Measurements from ENCODE around the gene FAM168A.

Gene FAM168A

DNA sequence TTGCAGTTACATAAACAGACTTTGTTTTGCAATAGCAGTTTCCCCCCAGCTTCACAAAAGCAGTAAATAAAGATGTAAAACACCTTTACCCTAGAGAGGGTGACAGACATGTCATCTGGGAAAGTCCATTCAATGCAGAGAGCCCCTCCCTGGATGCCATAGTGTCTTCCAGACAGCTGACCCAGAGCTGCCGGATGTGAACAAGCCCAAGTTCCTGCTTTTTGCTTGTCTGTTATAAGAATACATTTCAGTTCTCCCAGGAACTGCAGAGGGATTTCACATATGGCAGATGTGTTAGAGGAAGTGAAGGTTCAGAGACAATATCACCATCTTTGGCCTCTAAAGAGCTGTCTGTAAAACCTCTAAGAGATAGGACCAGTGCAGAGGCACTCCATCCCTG lies 172.8 kb downstream of the FAM168A start:
- DNase-seq (ENCODE audit: low read depth): no peak

DNA sequence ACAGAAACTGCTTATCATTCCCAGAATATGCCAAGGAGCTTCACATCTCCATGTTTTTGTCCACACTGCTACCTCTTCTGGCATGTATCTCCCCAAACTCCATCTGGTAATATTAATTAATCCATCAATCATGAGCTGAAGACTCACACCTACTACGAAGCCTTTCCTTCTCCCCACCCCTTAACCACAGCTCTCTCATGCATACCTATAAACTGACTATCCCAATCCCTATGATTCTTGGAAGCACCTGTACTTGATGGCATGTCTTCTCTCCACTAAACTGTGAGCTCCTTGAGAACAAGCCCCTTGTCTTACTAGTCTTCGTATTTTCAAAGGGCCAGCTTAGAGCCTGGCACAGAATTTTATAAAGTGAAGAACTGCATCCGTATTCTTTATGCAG lies 174.4 kb downstream of the FAM168A start:
- DNase-seq (ENCODE audit: low read depth): no peak

DNA sequence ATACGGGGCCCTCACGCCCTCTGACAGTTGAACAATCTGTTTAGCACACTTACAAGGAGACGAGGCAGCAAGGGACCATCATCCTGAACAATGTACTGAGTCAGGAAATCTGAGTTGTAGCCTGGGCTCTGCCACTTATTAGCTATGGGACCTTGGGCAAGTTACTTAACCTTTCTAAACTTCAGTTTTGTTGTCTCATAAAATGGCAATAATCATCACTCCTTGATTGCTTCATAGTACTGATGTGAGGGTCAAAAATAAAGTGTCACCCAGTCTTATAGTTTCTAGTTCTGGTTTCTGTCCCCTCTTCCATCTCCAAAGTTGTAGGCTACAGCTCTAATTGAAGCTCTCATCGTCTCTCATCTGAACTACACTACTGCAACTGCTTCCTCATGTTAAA lies 175.0 kb downstream of the FAM168A start:
- no peak for DNase-seq (ENCODE audit: low read depth)

DNA sequence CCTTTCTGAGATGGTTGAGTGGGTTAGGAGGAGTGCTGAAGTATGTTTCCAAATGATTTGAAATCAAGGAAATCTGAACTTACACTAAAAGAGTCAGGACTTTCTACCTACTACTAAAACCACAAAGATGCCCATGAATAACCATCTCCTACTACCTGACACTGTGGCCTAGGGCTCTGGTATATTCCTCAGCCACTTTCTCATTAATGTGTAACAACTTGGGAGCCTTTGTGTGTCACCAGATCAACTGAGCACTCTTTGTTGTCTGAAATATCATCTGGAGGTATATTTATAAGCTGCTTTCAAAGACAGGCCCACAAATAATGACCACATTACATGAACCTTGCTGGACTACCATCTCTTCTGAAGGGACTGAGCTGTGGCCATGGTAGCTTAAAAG lies 177.8 kb downstream of the FAM168A start:
- DNase-seq (ENCODE audit: low read depth): no peak

DNA sequence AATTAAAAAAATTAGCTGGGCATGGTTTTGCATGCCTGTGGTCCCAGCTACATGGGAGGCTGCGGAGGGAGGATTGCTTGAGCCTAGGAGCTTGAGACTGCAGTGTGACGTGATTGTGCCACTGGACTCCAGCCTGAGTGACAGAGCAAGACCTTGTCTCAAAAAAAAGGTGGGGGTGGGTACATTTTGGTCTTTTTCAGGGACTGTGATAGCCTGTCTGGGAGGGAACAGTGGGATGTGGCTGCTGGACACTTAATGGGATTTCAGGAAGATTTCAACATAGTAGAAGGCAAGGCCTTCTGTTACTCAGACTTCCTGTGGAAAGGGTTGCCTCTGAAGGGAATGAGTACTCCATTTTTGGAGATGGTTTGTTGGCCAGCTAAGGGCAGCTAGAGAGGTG lies 181.1 kb downstream of the FAM168A start:
- no peak for DNase-seq (ENCODE audit: low read depth)

DNA sequence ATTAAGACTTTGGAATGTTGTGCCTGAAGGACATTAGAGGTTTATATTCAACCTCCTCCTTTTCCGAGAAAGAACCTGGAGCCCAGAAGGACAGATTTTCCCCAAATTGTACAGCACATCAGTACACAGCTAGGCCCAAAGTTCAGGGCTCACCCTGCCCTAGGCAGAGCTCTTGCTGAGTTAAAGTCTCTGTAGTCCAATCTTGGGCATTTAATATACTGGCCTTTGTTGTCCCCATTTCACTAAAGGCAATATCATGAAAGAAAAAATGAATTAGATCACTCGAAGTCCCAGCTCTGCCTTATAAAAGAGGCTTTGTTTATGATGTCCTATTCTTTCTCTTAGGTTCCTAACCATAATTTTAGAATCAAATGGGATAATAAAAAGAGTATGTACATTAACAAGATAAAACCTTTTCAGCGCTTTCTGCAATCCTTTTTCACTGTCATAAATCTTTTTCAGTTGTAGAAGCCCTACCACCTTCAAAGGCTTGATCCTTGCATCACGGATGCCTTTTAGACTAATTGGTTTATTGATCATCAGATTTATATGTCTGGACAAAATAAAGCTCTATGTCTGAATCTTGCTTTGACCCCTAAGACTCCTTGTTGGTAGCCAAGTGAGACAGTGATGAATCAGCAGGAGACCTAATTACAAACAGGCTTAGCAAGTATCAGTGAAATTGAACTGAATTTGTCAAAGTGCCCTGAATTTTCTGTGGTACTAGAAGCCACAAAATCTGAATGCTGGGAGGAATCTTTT lies 181.9 kb downstream of the FAM168A start:
- no peak for DNase-seq (ENCODE audit: low read depth)

DNA sequence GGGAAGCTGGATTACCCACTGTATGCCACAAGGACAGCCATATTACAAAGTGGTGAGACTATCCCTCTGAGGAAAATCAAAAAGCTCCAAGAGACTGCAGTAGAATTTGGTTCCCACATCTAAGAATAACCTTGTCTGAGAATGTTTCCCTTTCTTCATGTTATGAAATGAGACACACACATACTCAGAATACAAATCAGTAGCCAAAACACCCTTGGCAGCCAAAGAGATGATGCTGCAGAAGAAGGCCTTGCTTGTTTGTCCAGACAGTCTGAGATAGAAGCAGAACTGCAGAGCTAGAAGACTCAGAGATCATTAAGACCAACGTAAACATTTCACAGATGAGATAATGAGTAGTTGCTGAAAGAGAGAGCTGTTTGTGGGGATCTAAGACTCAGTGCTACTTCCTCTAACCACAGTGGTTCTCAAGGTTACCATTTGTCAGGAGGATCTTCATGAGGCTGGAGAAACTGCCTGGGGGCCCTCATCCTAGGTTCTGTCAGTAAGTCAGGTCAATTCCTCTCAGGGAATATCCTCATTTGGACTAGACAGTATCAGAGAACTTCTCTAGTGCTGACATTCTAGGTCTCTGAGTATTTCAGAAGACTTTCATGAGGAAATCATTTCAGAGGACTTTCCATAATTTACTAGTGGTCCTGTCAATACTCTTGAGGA lies 182.8 kb downstream of the FAM168A start:
- no peak for DNase-seq (ENCODE audit: low read depth)

DNA sequence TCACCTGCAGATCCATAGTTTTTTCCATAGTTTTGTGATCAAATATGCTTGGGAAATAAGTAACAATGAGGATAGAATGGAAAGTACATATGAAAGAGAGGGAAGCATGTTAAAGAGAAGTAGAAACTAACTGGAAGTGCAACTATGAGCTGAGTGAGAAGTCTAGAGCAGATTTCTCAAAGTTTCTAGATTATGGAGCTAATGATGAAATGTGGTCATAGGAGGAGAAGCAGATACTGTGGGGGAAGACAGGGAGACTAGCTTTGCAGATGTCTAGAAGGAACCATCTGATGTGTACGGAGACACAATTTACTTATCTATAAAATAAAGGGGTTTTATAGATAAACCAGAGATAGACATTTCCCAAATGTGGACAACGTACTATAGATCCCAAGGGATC lies 184.7 kb downstream of the FAM168A start:
- no peak for DNase-seq (ENCODE audit: low read depth)

DNA sequence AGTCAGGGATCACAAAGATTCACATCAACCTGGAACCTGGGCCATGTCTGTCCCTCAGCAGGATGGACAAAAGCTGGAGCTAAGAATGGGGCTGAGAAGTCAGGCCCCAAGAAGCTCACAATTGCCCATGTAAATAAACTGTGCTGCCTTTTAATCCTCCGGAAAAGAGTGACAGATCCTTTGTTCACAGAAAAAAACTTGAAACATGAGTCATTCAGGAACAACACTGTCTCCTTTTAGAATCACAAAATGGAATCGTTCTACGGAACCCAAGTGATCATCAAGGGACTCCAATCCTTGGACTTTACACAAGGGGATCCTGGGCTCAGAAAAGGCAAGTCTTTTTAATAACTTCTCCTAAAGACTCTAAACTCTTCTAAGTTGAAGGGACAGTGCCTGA lies 185.6 kb downstream of the FAM168A start:
- no peak for DNase-seq (ENCODE audit: low read depth)

DNA sequence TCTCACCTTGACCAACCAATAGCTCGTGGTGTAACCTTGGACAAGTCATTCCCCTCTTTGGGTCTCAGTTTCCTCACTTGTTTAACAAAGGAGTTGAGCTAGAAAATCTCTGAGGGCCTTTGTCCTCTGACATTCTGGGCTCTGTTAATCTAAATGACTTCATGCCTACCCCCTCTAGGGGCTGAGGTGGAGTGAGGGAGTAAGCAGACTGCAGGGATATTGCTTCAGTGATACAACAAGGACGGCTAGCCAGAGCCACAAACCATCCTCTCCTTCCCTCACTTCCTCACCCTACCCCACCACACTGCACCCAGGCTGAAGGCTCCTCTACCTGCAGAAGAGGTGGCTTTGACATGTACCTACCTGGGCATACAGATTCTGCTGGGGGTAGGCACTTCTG lies 186.9 kb downstream of the FAM168A start:
- no peak for DNase-seq (ENCODE audit: low read depth)

DNA sequence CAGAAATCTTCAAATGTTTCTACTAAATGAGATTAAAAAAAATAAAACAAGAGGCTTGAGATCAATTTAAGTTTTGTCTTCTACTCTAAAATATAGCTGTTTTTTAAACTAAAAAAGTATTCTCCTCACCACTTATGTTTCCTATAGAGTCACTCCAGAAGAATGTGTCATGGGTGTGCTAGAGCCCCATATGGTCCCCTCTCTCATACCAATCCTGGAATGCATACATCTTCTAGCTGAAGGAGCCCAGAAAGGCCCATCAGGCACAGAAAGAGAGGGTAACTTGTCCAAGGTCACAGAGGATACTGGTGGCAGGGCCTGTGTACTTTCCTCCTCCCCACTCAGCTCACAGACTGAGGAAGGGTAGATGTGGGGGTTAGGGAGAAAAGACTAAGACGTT lies 187.3 kb downstream of the FAM168A start:
- no peak for DNase-seq (ENCODE audit: low read depth)

DNA sequence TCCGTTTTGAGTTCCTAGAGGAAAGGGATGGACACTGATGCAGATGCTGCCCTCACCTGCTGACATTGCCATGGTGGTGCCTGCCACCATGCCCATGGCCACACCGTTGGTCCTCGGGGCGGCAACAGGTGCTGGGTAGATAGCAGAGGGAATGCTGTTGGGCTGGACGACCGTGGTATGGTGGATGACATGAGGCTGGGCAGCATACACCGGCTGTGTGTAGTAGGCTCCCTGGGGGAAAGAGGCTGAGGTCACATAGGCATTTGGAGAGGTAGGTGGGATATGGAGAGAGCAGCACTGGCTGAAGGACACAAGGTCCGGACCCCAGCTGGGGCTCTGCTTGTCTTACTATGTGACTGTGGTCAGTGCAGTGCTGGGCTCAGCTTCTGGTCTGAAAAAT lies 188.5 kb downstream of the FAM168A start:
- no peak for DNase-seq (ENCODE audit: low read depth)

DNA sequence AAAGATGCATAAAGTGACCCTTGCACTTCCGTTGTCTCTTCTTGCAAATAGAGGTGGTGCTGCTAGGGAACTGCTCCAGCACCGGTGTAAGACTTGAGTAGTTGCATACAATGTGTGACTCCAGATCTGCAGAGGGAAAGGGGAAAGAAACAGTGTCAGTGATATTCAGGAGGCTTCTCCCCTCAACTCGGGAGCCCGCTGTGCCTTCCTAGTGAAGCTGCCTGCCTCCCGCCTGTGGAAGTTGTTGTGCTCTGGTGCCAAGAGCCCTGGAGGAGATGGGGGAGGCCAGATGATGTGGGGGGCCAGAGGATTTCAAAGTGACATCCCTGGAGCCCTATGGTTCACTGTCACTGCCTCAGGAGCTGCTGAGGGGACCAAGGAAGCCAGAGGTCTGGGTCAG lies 191.3 kb downstream of the FAM168A start:
- DNase-seq (ENCODE audit: low read depth): no peak

DNA sequence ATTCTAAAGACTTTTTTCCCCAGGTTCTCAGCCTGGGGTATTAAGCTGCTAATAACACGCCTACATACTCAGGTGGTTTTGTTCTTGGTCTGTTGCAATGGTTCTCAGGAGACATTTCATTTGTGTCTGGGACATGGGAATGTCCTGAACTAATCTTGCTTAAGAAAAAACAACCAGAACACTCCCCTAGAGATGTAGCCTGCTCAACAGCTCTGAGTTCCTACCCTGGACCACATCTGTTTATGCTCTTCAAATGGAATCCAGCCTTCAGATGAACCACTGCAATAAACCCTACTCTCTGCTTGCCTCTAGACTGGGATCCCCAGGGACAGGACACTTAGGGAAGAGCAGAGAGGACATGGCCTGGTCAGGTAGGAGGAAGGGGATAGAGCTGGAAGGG lies 191.8 kb downstream of the FAM168A start:
- no peak for DNase-seq (ENCODE audit: low read depth)

DNA sequence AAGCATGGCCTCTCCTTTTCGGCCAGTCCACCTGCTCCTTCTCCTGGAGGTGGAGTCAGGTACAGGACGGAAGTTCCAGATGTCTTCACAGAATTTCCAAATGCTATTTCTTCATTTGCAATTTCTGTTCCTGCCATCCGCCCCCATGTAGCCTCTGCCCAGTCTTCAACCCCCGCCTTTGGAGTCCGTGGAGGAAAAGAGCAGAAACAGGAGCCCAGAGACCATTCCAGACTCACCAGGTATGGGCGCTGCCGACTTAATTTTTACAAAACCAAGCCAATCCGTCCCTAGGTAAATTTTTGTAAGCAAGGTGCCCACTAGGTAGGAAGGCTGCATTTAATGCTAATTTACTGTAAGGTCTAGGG lies 192.8 kb downstream of the FAM168A start:
- no peak for DNase-seq (ENCODE audit: low read depth)

DNA sequence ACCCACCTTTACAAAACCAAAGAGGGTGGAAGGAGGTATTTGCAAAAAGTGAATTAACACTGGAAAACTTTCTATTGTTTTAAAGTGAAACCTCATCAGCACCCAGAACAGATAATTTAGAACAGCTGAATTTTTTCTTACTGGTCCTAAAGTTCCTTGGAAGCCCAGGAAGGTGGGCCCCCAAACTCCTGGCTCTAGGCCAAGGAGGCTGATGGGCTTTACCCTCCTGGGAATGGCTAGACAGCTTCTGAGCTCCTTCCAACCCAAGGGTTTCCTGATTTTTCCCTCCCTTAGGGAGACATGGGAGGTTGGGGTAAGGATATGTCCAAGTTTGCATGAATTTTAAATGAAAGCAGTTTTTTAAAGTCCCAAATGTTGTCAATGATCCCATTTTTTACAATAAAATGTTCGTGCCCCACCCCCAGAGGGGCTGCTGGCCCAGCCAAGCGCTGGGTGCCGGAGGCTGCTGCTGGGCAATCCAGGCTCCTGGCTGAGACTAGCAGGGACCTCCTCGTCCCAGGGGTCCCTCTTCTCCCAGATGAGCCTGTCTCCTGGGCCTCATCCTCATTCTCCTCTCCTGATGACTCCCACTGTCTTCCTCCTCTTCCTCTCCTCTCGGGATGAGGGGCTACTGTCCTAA lies 193.3 kb downstream of the FAM168A start:
- DNase-seq (ENCODE audit: low read depth): no peak

DNA sequence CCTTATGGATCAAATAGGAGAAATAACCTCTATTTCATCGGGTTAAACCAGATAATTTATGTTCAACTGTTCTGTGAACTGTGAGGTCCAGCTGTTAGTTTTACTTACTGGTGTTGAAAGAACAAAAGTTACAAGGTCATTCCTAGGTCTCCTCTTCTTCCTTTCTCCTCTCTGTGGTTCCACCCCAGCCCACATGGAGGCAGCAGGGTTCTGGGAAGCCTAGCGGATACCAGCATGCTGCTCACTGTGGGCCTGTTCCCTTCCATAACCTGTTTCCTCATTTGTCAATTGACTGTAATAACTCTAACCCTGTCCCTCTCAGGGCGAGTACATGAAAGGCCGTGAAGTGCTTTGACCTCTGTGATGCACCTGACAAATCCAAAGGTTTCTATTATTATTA lies 193.9 kb downstream of the FAM168A start:
- no peak for DNase-seq (ENCODE audit: low read depth)

DNA sequence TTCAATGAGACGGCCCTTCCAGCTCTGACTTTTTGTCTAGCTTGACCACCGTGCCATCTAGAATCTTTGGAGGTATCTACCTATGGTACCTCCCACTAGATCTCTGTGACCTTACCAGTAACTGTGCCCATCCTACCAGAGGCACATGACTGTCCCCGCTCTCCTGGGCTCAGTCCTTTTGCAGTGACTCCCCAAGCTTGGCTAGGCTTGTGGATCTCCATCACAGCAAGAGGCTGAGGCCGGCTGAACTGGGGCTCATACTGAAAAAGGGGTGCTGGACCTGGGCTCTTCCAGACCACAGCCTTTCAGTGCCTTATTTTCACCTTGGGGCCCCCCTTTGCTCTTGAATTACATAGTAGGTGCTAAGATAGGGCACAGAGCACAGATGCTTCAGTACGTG lies 194.4 kb downstream of the FAM168A start:
- DNase-seq (ENCODE audit: low read depth): no peak

DNA sequence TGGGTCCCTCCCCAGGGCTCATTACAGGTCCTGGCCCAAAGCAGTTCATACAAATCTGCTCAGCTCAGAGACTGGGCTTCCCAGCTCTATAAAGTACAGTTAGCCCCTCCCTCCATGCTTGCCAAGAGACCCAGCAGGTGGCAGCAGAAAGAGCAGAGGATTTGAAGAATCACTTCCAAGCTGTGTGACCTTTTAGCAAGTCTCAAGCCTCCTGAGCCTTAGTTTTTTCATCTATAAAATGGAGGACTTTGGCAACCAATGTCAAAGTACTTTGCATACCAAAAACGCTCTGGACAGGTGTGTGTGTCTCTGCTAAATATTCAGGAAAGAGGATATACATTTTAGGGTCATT lies 195.1 kb downstream of the FAM168A start:
- DNase-seq (ENCODE audit: low read depth): no peak

DNA sequence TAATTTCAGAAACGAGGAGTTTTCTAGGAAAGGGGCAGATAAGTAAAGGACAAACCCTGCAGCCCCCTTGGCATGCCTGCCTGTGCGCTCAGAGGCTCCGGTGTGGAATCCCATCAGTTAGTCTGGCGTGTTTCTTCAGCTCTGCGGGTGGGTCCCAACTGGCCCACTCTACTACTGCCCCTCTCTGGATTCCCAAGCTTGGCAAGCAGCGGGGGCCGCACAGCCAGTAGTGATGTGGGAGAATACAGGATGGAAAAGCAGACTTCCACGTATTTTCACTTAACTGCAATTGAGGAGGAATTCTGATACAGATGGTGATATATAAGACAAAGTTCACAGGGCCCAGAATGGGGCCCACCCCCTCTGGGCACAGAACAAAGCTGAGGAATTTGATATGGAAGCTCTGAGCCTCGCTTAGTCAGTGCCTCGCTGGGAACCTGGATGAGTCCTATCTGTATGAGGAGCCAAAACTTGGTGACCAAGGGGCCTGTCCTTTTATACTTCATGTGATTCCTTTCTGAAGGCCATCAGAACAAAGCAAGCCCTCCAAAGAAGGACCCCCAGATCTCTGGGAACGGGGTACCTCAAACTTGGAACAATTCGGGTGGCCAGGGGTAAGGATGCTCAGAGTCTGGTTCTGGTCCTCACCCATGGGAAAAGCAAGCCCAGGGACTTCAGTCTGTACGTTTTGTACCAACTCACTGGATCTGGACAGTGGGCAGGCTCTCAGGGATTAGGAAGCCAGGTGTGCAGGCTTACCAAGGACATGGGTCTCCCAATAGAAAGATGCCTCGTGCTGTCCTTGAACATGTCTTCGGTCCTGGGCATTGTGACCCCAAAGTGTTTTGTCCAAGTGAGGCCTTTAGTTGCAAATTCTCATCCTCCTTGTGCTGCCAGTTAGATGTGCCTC lies 195.7 kb downstream of the FAM168A start:
- no peak for DNase-seq (ENCODE audit: low read depth)

DNA sequence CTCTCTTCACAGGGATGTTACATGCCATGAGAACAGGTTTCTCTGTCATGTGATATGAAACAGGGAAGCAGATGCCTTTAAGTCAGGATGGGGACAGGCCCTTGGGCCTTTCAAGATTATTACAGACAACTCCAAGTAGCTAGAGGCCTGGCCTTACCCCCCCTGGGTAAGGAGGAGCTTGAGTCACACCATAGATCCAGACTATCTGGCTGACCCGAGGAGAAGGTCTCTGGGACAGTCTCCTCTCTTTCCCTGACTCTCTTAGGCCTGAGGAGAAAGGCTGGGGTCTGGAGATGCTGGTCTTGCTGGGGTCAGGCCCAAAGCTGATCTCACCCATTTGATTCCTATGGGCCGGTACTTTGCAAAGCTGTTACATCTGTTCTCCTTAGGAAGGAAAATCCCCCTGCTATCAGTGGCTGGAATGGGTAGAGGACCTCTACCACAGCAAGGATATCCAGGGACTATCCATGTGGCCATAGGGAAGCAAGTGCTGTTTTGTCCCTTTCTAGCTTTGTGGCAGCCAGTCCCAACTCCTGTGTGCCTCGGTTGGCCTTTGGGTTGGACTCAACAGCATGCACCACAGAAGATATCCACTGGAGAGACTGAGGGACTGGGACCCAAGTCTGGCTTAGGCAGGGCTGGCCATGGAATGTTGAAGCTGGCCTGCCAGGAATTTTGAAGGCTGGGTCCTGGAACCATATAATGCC lies 196.5 kb downstream of the FAM168A start:
- no peak for DNase-seq (ENCODE audit: low read depth)

DNA sequence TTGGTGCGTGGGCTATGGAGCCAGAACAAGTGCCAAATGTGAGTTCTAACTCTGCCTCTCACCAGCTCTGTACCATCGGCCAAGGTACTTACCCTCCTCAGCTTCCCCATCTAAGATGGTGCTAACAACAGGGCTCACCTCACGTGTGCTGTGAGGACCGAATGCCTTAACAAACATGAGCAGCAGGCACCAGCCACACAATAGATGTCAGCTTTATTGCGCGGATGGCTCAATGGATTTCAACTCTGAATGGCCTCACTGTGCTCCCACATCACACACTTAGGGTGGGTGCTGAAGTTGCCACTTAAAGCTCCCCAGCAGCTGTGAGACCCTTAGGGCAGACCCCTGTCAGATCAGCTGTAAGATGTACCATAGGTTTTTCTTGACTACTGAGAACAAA lies 197.6 kb downstream of the FAM168A start:
- DNase-seq (ENCODE audit: low read depth): no peak
